ENCODE results near the gene KDM4C.

The KDM4C gene

DNA sequence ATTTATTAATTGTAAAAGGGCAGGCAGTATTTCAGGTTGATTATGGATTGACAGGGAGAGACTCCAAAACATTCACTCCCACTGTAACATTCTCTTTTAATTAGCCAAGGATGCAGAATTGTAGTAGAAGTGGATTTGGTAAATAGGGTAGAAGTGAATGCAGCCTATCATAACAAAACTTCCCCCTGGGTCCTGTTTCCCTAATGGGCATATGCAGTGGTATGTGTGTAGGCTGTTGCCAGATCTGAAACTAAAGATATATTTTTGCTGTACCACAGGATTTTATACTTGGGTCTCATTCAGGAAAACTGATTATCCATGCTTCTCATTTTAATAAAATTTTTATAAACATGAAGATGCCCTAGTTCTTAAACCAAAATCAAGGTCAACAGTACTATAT lies 351.2 kb downstream of the KDM4C start:
- DNase-seq (ENCODE audit: low read depth): no peak
- H3K4me3 ChIP-seq (ENCODE audit: control insufficient read depth, low read depth, low read length): no peak overlapping the region
- TF ChIP-seq, protein P1, sequence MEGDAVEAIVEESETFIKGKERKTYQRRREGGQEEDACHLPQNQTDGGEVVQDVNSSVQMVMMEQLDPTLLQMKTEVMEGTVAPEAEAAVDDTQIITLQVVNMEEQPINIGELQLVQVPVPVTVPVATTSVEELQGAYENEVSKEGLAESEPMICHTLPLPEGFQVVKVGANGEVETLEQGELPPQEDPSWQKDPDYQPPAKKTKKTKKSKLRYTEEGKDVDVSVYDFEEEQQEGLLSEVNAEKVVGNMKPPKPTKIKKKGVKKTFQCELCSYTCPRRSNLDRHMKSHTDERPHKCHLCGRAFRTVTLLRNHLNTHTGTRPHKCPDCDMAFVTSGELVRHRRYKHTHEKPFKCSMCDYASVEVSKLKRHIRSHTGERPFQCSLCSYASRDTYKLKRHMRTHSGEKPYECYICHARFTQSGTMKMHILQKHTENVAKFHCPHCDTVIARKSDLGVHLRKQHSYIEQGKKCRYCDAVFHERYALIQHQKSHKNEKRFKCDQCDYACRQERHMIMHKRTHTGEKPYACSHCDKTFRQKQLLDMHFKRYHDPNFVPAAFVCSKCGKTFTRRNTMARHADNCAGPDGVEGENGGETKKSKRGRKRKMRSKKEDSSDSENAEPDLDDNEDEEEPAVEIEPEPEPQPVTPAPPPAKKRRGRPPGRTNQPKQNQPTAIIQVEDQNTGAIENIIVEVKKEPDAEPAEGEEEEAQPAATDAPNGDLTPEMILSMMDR (conservative IDR thresholded peaks at IDR 0.05; ENCODE audit: control insufficient read depth, insufficient read depth, low read depth, low read length): no peak

DNA sequence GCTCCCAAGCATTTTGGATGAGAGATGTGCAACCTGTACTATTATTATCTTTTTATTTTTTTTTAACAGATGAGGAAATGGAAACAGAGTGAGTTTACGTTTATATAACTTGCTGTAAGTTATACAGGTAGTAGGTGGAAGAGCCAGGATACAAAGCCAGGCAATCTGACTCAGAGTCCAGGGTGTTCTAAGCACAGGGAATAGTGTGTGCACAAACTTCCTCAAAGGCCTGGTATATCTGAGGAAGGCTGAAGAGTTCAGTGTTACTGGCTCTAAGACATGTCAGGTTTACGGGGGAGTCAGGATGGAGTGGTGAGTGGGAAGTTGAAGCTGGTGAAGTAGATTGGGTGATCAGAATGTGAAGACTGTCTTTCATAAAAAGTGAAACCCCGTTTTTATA lies 353.6 kb downstream of the KDM4C start:
- TF ChIP-seq, protein P1 (conservative IDR thresholded peaks at IDR 0.05; ENCODE audit: control insufficient read depth, insufficient read depth, low read depth, low read length): no peak
- H3K4me3 ChIP-seq (ENCODE audit: control insufficient read depth, low read depth, low read length): no peak overlapping the region

DNA sequence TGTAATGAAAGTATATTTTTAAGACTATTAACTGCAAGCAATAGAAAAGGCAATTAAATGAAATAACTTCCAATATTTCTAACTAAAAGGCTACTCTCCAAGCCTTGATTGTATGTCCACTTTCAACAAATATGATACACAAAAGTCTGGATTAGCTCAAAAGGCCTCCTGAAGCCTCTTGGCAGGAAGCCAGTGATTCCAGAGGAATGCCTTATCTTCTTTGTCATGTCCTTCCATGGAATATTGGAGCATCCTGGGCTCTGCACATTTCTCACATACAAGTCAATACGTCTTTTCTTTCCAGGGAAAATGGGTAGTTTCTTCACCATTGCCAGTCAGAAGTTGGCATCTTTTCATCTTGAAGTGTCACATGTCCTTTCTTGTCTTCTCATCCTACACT lies 357.8 kb downstream of the KDM4C start:
- DNase-seq (ENCODE audit: low read depth): peak; percentile 11
- H3K4me3 ChIP-seq (ENCODE audit: control insufficient read depth, low read depth, low read length): no peak overlapping the region
- TF ChIP-seq, protein P1 (conservative IDR thresholded peaks at IDR 0.05; ENCODE audit: control insufficient read depth, insufficient read depth, low read depth, low read length): no peak

More for the DNA sequence above, 353.6 kb downstream of the KDM4C start:
- DNase-seq (ENCODE audit: low read depth): no peak

DNA sequence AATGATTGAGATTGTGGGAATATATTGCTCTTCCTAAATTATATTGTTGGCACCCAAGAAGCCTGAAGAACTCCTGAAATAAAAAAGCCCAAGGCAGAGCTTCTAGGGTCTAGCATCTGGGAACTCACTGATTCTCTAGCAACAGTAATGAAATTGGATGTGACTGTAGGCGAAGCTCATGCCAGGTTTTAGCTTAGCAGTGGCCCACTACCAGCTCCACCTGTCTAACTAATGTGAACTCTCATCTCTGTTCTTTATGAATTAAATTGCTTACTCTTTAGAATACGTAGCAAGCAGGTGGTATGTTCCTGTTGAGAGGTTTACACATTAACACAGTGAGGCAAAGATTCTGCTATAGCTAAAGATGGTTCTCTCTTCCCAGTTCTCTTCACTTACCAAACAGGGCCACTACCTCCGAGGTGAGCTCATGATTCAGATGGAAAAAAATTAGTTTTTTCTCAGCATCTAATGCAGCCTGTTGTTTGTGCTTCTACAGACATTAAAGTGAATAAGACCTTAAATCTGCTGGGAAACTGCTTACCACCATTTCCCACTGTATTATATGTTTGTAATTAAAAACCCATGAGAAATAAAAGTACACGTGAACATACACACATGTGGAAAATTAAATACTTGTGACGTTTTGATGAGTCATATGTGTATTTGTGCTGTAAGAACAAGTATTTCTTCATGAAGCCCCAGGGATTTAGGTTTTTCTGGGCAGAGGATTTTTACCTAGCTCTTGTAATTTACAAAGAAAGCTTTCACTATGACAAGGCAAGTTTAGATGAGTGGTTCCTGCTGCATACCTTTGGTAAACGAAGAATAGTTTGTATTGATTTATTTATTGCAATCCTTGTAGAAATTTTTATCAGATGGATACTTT lies 360.1 kb downstream of the KDM4C start:
- no peak overlapping the region for H3K4me3 ChIP-seq (ENCODE audit: control insufficient read depth, low read depth, low read length)
- peak; percentile 93 for DNase-seq (ENCODE audit: low read depth)
- TF ChIP-seq, protein P1 (conservative IDR thresholded peaks at IDR 0.05; ENCODE audit: control insufficient read depth, insufficient read depth, low read depth, low read length): no peak

DNA sequence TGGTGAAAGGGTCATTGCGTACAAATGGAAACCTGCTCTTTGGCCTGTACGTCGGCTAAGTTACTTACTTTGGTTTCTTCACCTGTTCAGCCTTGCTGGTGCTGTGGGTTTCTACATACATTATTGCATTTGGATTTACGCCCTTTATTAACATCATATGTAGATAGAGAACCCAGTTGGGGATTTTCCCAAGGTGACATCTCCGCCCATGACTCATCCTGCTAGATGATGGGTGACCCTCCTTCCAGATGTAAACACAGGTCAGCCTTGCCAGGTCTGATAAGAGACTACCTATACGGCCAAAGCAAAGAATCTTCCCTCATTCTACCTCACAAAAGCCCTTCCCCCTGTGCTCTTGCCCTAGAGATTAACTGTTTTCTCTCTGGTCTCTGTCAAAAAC lies 360.9 kb downstream of the KDM4C start:
- no peak overlapping the region for H3K4me3 ChIP-seq (ENCODE audit: control insufficient read depth, low read depth, low read length)
- DNase-seq (ENCODE audit: low read depth): no peak
- TF ChIP-seq, protein P1 (conservative IDR thresholded peaks at IDR 0.05; ENCODE audit: control insufficient read depth, insufficient read depth, low read depth, low read length): no peak

DNA sequence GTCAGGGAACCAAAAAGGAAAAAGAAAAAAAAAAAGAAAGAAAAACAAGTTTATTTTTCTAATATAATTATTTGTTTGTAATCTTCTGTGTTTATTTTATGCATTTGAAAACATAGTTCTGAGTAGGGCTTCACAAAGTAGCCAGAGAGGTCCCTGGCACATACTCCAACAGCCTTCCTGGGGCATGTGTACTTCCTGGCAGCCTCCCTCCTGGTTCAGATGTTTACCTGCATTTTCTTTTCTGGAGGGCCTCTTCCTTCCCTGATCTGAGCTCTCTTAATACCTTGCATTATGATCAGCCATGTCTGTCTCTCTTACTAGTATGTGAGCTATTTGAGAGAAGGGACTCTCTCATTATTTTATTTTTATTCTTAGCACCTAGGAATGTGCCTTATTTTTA lies 361.8 kb downstream of the KDM4C start:
- no peak for DNase-seq (ENCODE audit: low read depth)
- TF ChIP-seq, protein P1 (conservative IDR thresholded peaks at IDR 0.05; ENCODE audit: control insufficient read depth, insufficient read depth, low read depth, low read length): no peak
- H3K4me3 ChIP-seq (ENCODE audit: control insufficient read depth, low read depth, low read length): no peak overlapping the region

All from fibroblast of mammary gland (primary cell).